GM12878 (cell line): ENCODE data around the gene RNF113B. TPM values are rescaled to one million over a fixed set of nuclear protein-coding genes. Genes with fewer than 3 reads are reported as not detected.

Source experiments
- ATAC-seq: fragments of 200-7000 bp; cut with Tn5 transposase; 3 replicates; pipeline ENCODE4 v1.9.1; 2020; ENCODE audit warnings: mild to moderate bottlenecking, moderate library complexity
- BruUV-seq: library from RNA; stranded (reverse); fragments of 400-500 nt; replicated peaks from 2 replicates; lab custom pipeline; 2021; lab: Mats Ljungman, UMichigan
- CTCF ChIA-PET: fragments of 300-600 bp; sonication (Branson Sonifier 250); formaldehyde crosslinking; extraction: SDS; loops from one replicate; lab custom pipeline; 2021; ENCODE audit warnings: inconsistent platforms; lab: Yijun Ruan, JAX
- POLR2A ChIA-PET: fragments of 350-600 bp; formaldehyde crosslinking; extraction: SDS; loops from one replicate; lab custom pipeline; 2021; ENCODE audit warnings: inconsistent platforms; lab: Charles Lee
- RAD21 ChIA-PET: fragments of 300-600 bp; sonication (Branson Sonifier 250); formaldehyde crosslinking; loops from one replicate; lab custom pipeline; 2023; ENCODE audit warnings: antibody characterized with exemption; ENCODE audit not compliant: unreplicated experiment; lab: Charles Lee
- SMC1A ChIA-PET: fragments of 300-600 bp; sonication (Branson Sonifier 250); formaldehyde crosslinking; loops from one replicate; lab custom pipeline; 2023; ENCODE audit not compliant: unreplicated experiment, uncharacterized antibody; lab: Charles Lee
- DNase-seq: peaks from one replicate; pipeline ENCODE4 v3.0.0-alpha.2; 2011; ENCODE audit warnings: low read depth, low spot score
- FAIRE-seq: peaks from 3 replicates; lab custom pipeline; 2011; peaks lifted over from hg19 to GRCh38; lab: Jason Lieb, UNC
- H2AFZ ChIP-seq: 2 replicates; pipeline ENCODE4 v1.6.0; 2011; ENCODE audit warnings: low read depth, low read length, control low read depth; ENCODE audit not compliant: control insufficient read depth
- H3K27ac ChIP-seq: 2 replicates; pipeline ENCODE4 v1.5.1; 2011; ENCODE audit warnings: control low read depth; ENCODE audit not compliant: control insufficient read depth, insufficient read depth
- H3K27me3 ChIP-seq, 2 experiments: replicated peaks in 1 of 2; 2 replicates each; pipeline versions ENCODE4 v1.6.0 to v1.6.1; 2011; ENCODE audit warnings: low read length in 1 of 2; ENCODE audit not compliant: control insufficient read depth in 2 of 2, insufficient read depth in 2 of 2
- H3K36me3 ChIP-seq, 2 experiments: 2 replicates each; pipeline ENCODE4 v1.5.1; 2011; ENCODE audit warnings: low read length in 1 of 2; ENCODE audit not compliant: control insufficient read depth in 2 of 2, insufficient read depth in 2 of 2
- H3K4me1 ChIP-seq: 2 replicates; pipeline ENCODE4 v1.6.1; 2011; ENCODE audit warnings: mild to moderate bottlenecking, low read length, moderate library complexity, mixed read lengths; ENCODE audit not compliant: control insufficient read depth, insufficient read depth
- H3K4me2 ChIP-seq: 2 replicates; pipeline ENCODE4 v1.6.0; 2011; ENCODE audit warnings: control low read depth; ENCODE audit not compliant: control insufficient read depth, insufficient read depth
- H3K4me3 ChIP-seq: fragments of 200-600 bp; sonication (generic); 2 replicates; pipeline ENCODE4 v1.5.1; 2016
- H3K79me2 ChIP-seq: 2 replicates; pipeline ENCODE4 v1.6.0; 2011; ENCODE audit warnings: low read length; ENCODE audit not compliant: control insufficient read depth, insufficient read depth
- H3K9ac ChIP-seq: 2 replicates; pipeline ENCODE4 v1.8.0; 2011; ENCODE audit warnings: low read length, control low read depth, mixed read lengths; ENCODE audit not compliant: control insufficient read depth, insufficient read depth
- H3K9me3 ChIP-seq: replicated peaks from 3 replicates; pipeline ENCODE4 v1.5.1; 2011; ENCODE audit warnings: mild to moderate bottlenecking, low read length; ENCODE audit not compliant: control insufficient read depth, insufficient read depth
- H4K20me1 ChIP-seq: 2 replicates; pipeline ENCODE4 v1.6.0; 2011; ENCODE audit not compliant: control insufficient read depth, insufficient read depth
- ASH2L ChIP-seq: fragments of 300-600, 200-600 bp; sonication (generic); IDR thresholded peaks from 2 replicates; pipeline ENCODE4 v1.6.1; 2017; ENCODE audit warnings: low read depth, mild to moderate bottlenecking, borderline replicate concordance
- CBFB ChIP-seq: IDR thresholded peaks from 2 replicates; pipeline ENCODE4 v1.6.1; 2016; ENCODE audit warnings: antibody characterized with exemption, low read depth
- CBX5 ChIP-seq: sonication (generic); IDR thresholded peaks from 2 replicates; pipeline ENCODE4 v1.6.1; 2016; ENCODE audit warnings: low read depth, moderate library complexity, mild to moderate bottlenecking, inconsistent platforms
- MYC ChIP-seq: IDR thresholded peaks from 2 replicates; pipeline ENCODE4 v1.6.1; 2011; ENCODE audit warnings: mild to moderate bottlenecking, low read length, moderate library complexity, inconsistent platforms; ENCODE audit not compliant: insufficient read depth, insufficient replicate concordance, insufficient read length, severe bottlenecking
- STAT3 ChIP-seq: IDR thresholded peaks from 2 replicates; pipeline ENCODE4 v1.6.1; 2011; ENCODE audit warnings: low read depth, low read length, improper control_type of control experiment
- ZNF622 ChIP-seq: fragments of 450-650 bp; IDR thresholded peaks from 2 replicates; pipeline ENCODE4 v1.6.1; 2017; ENCODE audit warnings: mild to moderate bottlenecking, inconsistent platforms
- WGBS: methylation state at CpG from one replicate; pipeline ENCODE4 v1.1.6; 2016; ENCODE audit warnings: low lambda C conversion rate; ENCODE audit not compliant: insufficient replicate concordance, insufficient coverage; ENCODE audit errors: missing lambda C conversion rate; 5-methylcytosine and 5-hydroxymethylcytosine counted together
- in situ Hi-C: fragments of 300-500 bp; cut with MboI; formaldehyde crosslinking; loops from 9 replicates; pipeline ENCODE4 v1.14.3; 2018; ENCODE audit warnings: mixed read lengths
- intact Hi-C: fragments of 100-400 bp; cut with micrococcal nuclease; formaldehyde crosslinking; loops from one replicate; pipeline ENCODE4 v1.14.2; 2022; ENCODE audit not compliant: unreplicated experiment
- polyA plus RNA-seq, 11 experiments: library from polyadenylated mRNA; depleted of rRNA in 4 of 11; unstranded in 6 of 11; stranded (reverse) in 5 of 11; fragments of >200 nt; fragmentation: Nextera tagmentation in 4 of 11; fragmentation: Illumina TruSeq in 1 of 11; extraction: Ambion mirVana in 4 of 11; extraction: Trizol in 1 of 11; gene quantifications; 1 replicate in 1 of 11; 2 replicates in 10 of 11; pipeline versions ENCODE4 v1.2.1 to v1.2.3, GENCODE V29; 2011 to 2016; ENCODE audit warnings: inconsistent platforms in 2 of 11, missing spikeins in 2 of 11, low read depth in 1 of 11
- total RNA-seq, 4 experiments: library from RNA; depleted of rRNA in 3 of 4; stranded (reverse); fragments of >200 nt in 3 of 4; fragmentation: Illumina TruSeq in 1 of 4; extraction: Trizol in 1 of 4; gene quantifications; 2 replicates each; pipeline versions ENCODE4 v1.2.1 to v1.2.3, GENCODE V29; 2013 to 2021
- TF ChIP-seq, protein P1 (sequence below): fragments of 450-650 bp; IDR thresholded peaks from 2 replicates; pipeline ENCODE4 v1.6.1; 2017; ENCODE audit warnings: mild to moderate bottlenecking

RNF113B gene
- total and polyA plus RNA-seq, 10 of the 15 experiments (the other 5 are each of a cell fraction or from before 2014, with no cell fraction given): not detected

- in situ Hi-C loops (no loop called here), intact Hi-C loops (no loop called here)
- POLR2A ChIA-PET: interaction anchor here (1.0 kb wide), 1 partner anchor 28 kb away, joined by 3 read pairs; no protein-coding TSS in a partner anchor
- H3K9ac ChIP-seq: no peak overlapping the region
- no peaks in the 10 kb centered on the region for H3K79me2 ChIP-seq
- DNase-seq: no peak
- no peak for FAIRE-seq
- WGBS: 17% methylated on average over 4 of the region's 4 CpGs
- H3K27me3 ChIP-seq: no peaks in the 10 kb centered on the region
- no peaks in the 10 kb centered on the region for H4K20me1 ChIP-seq
- no peaks in the 10 kb centered on the region for H3K36me3 ChIP-seq
- no peak overlapping the region for H3K4me2 ChIP-seq
- SMC1A ChIA-PET: interaction anchor here (1.0 to 2.3 kb wide), 8 partner anchors 9 to 96 kb away, joined by 3 to 8 read pairs (median 3); no protein-coding TSS in a partner anchor
- CTCF ChIA-PET: no interaction called here
- BruUV-seq: no TSS peak
- H3K4me3 ChIP-seq: no peak overlapping the region
- H2AFZ ChIP-seq: no peak overlapping the region
- no peak for ATAC-seq
- no peak for TF ChIP-seq STAT3
- no peak for TF ChIP-seq ZNF622
- TF ChIP-seq MYC: no peak
- TF ChIP-seq CBFB: no peak
- no peak for TF ChIP-seq CBX5
- TF ChIP-seq, protein P1, sequence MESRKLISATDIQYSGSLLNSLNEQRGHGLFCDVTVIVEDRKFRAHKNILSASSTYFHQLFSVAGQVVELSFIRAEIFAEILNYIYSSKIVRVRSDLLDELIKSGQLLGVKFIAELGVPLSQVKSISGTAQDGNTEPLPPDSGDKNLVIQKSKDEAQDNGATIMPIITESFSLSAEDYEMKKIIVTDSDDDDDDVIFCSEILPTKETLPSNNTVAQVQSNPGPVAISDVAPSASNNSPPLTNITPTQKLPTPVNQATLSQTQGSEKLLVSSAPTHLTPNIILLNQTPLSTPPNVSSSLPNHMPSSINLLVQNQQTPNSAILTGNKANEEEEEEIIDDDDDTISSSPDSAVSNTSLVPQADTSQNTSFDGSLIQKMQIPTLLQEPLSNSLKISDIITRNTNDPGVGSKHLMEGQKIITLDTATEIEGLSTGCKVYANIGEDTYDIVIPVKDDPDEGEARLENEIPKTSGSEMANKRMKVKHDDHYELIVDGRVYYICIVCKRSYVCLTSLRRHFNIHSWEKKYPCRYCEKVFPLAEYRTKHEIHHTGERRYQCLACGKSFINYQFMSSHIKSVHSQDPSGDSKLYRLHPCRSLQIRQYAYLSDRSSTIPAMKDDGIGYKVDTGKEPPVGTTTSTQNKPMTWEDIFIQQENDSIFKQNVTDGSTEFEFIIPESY: no peak
- no peak for TF ChIP-seq ASH2L
- no peaks in the 10 kb centered on the region for H3K4me1 ChIP-seq
- no peak overlapping the region for H3K27ac ChIP-seq
- no peaks in the 10 kb centered on the region for H3K9me3 ChIP-seq
- RAD21 ChIA-PET: interaction anchor here (1.0 to 1.3 kb wide), 2 partner anchors 14 to 19 kb away, joined by 3 to 5 read pairs; no protein-coding TSS in a partner anchor
Observed at GRCh38 chr13:98187155-98187964, 10.3 kb upstream of the RNF113B start.
